ENCODE measurements around the gene ANP32E.
"Not testable (repeated sequence)": the region's sequence is repeated elsewhere in the genome, so short reads cannot be mapped to it uniquely, and the experiment has no call there.

Gene ANP32E

DNA sequence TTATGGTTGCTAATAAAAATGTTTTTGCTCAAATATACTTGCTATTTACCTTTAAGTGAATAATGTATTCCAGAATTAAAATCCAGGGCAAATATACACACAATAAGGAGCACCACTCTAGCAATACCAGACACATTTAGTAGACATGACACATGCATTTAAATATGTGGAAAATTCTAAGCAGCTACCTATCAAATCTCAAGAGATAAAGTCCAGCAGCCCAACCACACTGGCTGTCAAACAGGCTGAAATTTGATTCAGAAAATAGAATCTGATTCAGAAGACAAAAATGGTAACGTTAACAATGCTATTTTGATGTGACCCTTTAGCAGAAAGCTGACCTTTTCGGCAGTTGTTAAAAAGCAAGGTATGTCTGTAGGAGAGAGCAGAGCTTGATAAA lies 43.9 kb downstream of the ANP32E start:
- H3K4me3 ChIP-seq (replicated peaks; ENCODE audit: low read depth, low read length): no peak overlapping the region
- TF ChIP-seq, protein P1, sequence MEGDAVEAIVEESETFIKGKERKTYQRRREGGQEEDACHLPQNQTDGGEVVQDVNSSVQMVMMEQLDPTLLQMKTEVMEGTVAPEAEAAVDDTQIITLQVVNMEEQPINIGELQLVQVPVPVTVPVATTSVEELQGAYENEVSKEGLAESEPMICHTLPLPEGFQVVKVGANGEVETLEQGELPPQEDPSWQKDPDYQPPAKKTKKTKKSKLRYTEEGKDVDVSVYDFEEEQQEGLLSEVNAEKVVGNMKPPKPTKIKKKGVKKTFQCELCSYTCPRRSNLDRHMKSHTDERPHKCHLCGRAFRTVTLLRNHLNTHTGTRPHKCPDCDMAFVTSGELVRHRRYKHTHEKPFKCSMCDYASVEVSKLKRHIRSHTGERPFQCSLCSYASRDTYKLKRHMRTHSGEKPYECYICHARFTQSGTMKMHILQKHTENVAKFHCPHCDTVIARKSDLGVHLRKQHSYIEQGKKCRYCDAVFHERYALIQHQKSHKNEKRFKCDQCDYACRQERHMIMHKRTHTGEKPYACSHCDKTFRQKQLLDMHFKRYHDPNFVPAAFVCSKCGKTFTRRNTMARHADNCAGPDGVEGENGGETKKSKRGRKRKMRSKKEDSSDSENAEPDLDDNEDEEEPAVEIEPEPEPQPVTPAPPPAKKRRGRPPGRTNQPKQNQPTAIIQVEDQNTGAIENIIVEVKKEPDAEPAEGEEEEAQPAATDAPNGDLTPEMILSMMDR (IDR thresholded peaks at IDR 0.05; ENCODE audit: low read length, missing control alignments): no peak
- peak; percentile 79 for DNase-seq (ENCODE audit: low read depth)

DNA sequence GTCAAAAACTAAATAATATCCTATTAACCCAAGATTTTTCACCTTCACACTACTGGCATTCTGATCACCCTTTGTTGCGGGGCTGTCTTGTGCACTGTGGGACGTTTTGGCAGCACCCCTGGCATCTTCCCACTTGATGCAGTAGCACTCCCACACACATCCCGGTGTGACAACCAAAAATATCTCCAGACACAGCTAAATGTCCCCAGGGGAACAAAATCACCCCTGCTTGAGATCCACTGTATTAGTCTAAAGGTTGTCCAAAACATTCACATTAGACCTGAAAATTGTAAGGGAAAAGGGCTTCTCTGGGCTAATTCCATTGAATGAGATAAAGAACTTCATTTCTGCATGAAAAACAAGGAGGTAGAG lies 48.4 kb downstream of the ANP32E start:
- no peak overlapping the region for H3K4me3 ChIP-seq (replicated peaks; ENCODE audit: low read depth, low read length)
- no peak for DNase-seq (ENCODE audit: low read depth)
- TF ChIP-seq, protein P1 (IDR thresholded peaks at IDR 0.05; ENCODE audit: low read length, missing control alignments): no peak

DNA sequence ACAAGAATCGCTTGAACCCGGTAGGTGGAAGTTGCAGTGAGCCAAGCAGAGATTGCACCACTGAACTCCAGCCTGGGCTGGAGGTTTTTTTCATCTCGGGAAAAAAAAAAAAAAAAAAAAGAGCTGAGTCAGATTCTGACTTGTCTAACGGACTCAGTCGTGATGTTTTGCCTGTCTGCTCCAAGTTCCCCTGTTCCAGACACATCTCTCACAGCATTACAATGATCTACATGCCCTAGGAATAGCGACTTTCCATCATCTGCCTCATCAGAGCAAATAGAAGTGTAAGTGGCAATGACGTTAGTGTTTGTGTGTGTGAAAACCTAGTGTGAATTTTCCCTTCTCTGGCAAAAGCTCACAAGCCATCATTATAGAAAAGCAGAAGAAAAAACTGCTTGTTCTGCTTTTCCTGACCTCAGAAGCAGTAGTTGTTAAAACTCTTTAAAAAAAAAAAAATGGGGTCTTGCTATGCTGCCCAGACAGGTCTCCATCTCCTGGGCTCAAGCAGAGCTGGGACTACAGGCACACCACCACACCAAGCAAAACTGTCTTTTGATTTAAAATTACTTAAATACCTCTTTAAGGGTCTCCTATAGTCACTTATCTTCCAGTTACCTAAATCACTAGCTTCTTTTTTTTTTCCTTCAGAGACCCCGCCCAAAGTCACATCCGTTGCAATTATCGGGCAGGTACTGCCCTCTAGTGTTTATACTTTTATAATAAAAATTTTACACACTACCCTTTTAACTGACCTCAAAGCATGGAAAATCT lies 48.9 kb downstream of the ANP32E start:
- DNase-seq (ENCODE audit: low read depth): peak; percentile 62
- H3K4me3 ChIP-seq (replicated peaks; ENCODE audit: low read depth, low read length): no peak overlapping the region
- TF ChIP-seq, protein P1 (IDR thresholded peaks at IDR 0.05; ENCODE audit: low read length, missing control alignments): peak; percentile 30

DNA sequence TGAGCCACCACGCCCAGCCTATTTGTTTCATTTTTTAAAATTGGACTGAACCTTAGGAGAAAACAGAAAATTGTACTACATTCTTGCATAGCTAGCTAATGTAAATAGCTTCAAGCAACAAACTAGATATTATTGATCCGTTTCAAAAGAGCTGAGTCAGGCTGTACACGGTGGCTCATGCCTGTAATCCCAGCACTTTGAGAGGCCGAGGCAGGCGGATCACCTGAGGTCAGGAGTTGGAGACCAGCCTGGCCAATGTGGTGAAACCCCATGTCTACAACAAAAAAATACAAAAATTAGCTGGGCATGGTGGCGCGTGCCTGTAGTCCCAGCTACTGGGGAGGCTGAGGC lies 49.5 kb downstream of the ANP32E start:
- H3K4me3 ChIP-seq (replicated peaks; ENCODE audit: low read depth, low read length); DNase-seq (ENCODE audit: low read depth): not testable (repeated sequence)

DNA sequence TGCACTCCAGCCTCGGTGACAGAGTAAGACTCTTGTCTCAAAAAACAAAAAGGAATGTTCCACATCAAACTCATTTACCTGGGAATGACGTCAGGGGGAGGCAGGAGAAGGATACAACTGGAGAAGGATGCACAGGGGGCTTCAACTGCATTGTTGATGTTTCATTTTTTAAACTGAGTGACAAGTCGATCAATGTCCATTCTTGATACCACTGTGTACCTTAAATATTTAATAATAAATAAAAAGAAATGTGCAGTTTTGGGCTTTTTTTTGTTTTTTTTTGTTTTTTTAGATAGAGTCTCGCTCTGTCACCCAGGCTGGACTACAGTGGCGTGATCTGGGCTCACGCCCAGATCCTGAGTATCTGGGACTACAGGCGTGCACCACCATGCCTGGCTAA lies 50.4 kb downstream of the ANP32E start:
- H3K4me3 ChIP-seq (replicated peaks; ENCODE audit: low read depth, low read length): no peak overlapping the region
- no peak for DNase-seq (ENCODE audit: low read depth)
- TF ChIP-seq, protein P1 (IDR thresholded peaks at IDR 0.05; ENCODE audit: low read length, missing control alignments): no peak

DNA sequence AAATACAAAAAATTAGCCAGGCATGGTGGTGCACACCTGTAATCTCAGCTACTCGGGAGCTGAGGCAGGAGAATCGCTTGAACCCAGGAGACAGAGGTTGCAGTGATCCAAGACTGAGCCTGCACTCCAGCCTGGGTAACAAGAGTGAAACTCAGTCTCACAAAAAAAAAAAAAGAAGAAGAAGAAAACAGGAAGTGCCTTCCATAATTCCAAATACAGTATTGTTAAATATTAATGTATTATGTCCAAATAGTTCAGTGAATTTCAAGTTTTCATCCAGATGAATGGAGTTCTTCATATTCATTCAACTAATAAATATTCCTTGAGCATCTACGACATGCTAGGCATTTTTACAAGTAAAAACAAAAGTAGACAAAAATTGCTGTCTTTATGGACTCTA lies 52.9 kb downstream of the ANP32E start:
- TF ChIP-seq, protein P1 (IDR thresholded peaks at IDR 0.05; ENCODE audit: low read length, missing control alignments): no peak
- DNase-seq (ENCODE audit: low read depth): no peak
- no peak overlapping the region for H3K4me3 ChIP-seq (replicated peaks; ENCODE audit: low read depth, low read length)

DNA sequence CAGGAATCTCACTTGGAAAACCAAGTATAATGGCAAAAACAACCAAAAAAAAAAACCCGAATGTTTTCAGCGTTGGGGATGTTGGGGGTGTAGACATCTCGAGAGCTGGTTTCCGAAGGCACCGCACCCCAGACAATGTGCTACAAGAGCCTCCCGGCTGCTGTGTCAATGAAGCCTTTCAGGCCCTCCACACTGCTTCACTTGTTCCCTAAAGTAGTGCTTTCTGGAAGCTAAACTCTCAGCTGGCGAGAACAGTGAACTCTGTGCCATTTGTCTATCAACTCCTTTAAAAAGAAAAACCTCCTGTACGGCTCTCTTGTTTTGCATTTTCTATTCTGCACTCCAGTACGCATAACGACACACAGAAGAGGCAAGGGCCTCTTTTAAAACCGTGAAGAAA lies 53.7 kb downstream of the ANP32E start:
- TF ChIP-seq, protein P1 (IDR thresholded peaks at IDR 0.05; ENCODE audit: low read length, missing control alignments): no peak
- H3K4me3 ChIP-seq (replicated peaks; ENCODE audit: low read depth, low read length): no peak overlapping the region
- no peak for DNase-seq (ENCODE audit: low read depth)
